ENCODE measurements around the gene SLC25A51. TPM values are rescaled to one million over a fixed set of nuclear protein-coding genes. Genes with fewer than 3 reads are reported as not detected.

The SLC25A51 gene
- total and polyA plus RNA-seq, 2 donors (not counting 3 experiments of a cell fraction or from before 2014, with no cell fraction given) = 15.4 to 36.2 TPM

DNA sequence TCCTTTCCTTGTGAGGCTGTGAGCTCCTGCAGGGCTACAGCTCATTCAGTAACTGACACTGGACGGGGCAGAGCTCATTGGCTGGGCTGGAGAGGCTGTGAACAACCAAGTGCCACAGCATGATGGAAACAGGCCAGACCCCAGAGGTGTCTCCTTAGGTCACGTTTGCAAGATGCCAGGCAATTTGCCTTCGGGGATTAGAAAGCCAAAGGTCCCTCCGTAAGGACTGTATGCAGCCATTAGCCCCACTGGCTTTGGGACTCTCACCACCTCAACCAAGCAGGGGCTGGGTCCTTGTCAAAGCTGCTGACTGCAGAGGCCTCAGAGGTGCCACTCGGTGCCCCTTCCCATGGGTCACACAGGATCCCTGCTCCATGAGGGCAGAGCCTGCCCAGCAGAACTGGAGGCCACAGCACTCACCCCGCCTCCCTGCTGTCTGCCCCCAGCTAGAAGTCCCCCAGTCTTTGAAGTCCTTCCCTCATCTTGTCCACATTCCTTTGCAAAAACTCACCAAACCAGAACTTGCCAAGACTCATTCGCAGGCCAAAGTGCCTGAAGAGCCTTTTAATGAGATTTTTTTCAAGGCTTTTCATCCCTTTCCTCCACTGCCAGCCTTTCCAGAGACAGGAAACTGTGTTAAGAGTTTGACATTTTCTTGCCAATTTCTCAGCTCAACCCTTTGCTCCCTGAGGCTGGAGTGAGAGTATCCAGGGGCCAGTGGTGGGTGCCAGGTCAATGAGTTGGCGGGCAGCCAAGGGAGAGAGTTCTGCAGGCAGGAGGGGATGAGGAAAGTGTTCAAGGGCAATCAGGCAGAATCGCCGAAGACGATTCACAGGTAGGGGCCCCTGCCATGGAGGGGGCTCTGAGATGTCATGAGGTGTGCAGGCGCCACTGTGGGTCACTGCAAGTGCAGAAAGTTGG is 39.7 kb upstream of the SLC25A51 start:
- no peaks in the 10 kb centered on the region for H3K79me2 ChIP-seq (ENCODE audit: control insufficient read depth, insufficient read depth, low read length)
- no peak overlapping the region for H3K9ac ChIP-seq (replicated peaks; ENCODE audit: extremely low read depth, insufficient read depth, low read length)
- dilution Hi-C loops (cut with MboI; ENCODE audit: extremely low pct_ligation_motif_present, low sequenced_read_pairs) = no loop called here
- intact Hi-C loops (cut with micrococcal nuclease) = no loop called here
- H3K27ac ChIP-seq (ENCODE audit: insufficient read depth, low read depth, low read length) = peak overlapping the region; percentile 16
- no peaks in the 10 kb centered on the region for H4K20me1 ChIP-seq (replicated peaks; ENCODE audit: control insufficient read depth, extremely low read depth, insufficient read depth, low read length)
- TF ChIP-seq MYC (IDR thresholded peaks at IDR 0.05; ENCODE audit: low read depth, low read length) (no peak), GATA2 (IDR thresholded peaks at IDR 0.05; ENCODE audit: insufficient read depth, insufficient read length, low read depth, low read length) (no peak), MAX (IDR thresholded peaks at IDR 0.05; ENCODE audit: insufficient read depth, insufficient read length) (no peak), EZH2 (IDR thresholded peaks at IDR 0.05; ENCODE audit: borderline replicate concordance, low read depth, low read length, severe bottlenecking) (no peak), POLR2A (IDR thresholded peaks at IDR 0.05; ENCODE audit: low read depth, low read length) (no peak), JUN (IDR thresholded peaks at IDR 0.05; ENCODE audit: borderline replicate concordance, insufficient read depth, insufficient read length, low read depth) (no peak), POLR2AphosphoS5 (IDR thresholded peaks at IDR 0.05; ENCODE audit: insufficient read depth, low read depth, low read length) (no peak), FOS (IDR thresholded peaks at IDR 0.05; ENCODE audit: borderline replicate concordance, insufficient read depth, low read length) (no peak)
- TF ChIP-seq, protein P1, sequence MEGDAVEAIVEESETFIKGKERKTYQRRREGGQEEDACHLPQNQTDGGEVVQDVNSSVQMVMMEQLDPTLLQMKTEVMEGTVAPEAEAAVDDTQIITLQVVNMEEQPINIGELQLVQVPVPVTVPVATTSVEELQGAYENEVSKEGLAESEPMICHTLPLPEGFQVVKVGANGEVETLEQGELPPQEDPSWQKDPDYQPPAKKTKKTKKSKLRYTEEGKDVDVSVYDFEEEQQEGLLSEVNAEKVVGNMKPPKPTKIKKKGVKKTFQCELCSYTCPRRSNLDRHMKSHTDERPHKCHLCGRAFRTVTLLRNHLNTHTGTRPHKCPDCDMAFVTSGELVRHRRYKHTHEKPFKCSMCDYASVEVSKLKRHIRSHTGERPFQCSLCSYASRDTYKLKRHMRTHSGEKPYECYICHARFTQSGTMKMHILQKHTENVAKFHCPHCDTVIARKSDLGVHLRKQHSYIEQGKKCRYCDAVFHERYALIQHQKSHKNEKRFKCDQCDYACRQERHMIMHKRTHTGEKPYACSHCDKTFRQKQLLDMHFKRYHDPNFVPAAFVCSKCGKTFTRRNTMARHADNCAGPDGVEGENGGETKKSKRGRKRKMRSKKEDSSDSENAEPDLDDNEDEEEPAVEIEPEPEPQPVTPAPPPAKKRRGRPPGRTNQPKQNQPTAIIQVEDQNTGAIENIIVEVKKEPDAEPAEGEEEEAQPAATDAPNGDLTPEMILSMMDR (IDR thresholded peaks at IDR 0.05; ENCODE audit: extremely low read depth in 1 of 2, insufficient read depth in 1 of 2, low read depth in 1 of 2, low read length in 2 of 2) = no peak
- FAIRE-seq = peak; percentile 78
- no peak overlapping the region for H2AFZ ChIP-seq (ENCODE audit: low read depth, low read length)
- peaks cover 0 to 18% of the 10 kb centered on the region in 2 experiments for H3K36me3 ChIP-seq (ENCODE audit: control insufficient read depth in 2 of 2, extremely low read depth in 1 of 2, insufficient read depth in 2 of 2, low read length in 2 of 2)
- H3K4me3 ChIP-seq (replicated peaks in 1 of 3; ENCODE audit: insufficient read depth in 1 of 3, low read depth in 1 of 3, low read length in 3 of 3) = no peak overlapping the region
- no peaks in the 10 kb centered on the region for H3K9me1 ChIP-seq (replicated peaks; ENCODE audit: control insufficient read depth, extremely low read depth, insufficient read depth, low read length)
- CTCF ChIA-PET = interaction anchor here (0.7 to 2.1 kb wide), 5 partner anchors 14 to 125 kb away, joined by 3 to 12 read pairs (median 6); partner anchors contain the start of gene SHB
- H3K9me3 ChIP-seq (replicated peaks; ENCODE audit: control insufficient read depth, insufficient read depth, low read length) = no peaks in the 10 kb centered on the region
- H3K4me2 ChIP-seq (ENCODE audit: insufficient read depth, low read length) = peak overlapping the region; percentile 19
- no TSS peak for BruUV-seq (replicated peaks)
- no peaks in the 10 kb centered on the region for H3K27me3 ChIP-seq (ENCODE audit: control insufficient read depth in 2 of 2, insufficient read depth in 2 of 2, low read length in 2 of 2)
- POLR2A ChIA-PET = interaction anchor here (0.7 to 1.0 kb wide), 2 partner anchors 22 to 27 kb away, joined by 3 read pairs; no protein-coding TSS in a partner anchor
- peaks cover 28% of the 10 kb centered on the region for H3K4me1 ChIP-seq (ENCODE audit: control insufficient read depth, extremely low read depth, insufficient read depth, low read length)
- peak; percentile 58 for DNase-seq (ENCODE audit: low read depth, low spot score)
